GM12874 (cell line): ENCODE data around the gene ROBO1.

Experiments used
- CTCF ChIP-seq: IDR thresholded peaks from 2 replicates; pipeline ENCODE4 v1.5.1; 2011; ENCODE audit warnings: low read depth, mild to moderate bottlenecking, control low read depth, low read length, moderate library complexity; ENCODE audit not compliant: insufficient read depth

ROBO1 gene

GRCh38 chr3:78867409-78868372 lies 900.1 kb downstream of the ROBO1 start:
- TF ChIP-seq CTCF: no peak

GRCh38 chr3:78863306-78864203 lies 904.2 kb downstream of the ROBO1 start:
- no peak for TF ChIP-seq CTCF

- TF ChIP-seq CTCF: no peak
These were observed 906.6 kb downstream of the ROBO1 start for GRCh38 chr3:78861156-78861555.

- TF ChIP-seq CTCF: no peak
These were observed 907.2 kb downstream of the ROBO1 start for GRCh38 chr3:78860567-78860966.

GRCh38 chr3:78858910-78859309 lies 908.9 kb downstream of the ROBO1 start:
- TF ChIP-seq CTCF: no peak

- no peak for TF ChIP-seq CTCF
These were observed 909.6 kb downstream of the ROBO1 start for GRCh38 chr3:78858174-78858573.

GRCh38 chr3:78857494-78858111 lies 910.2 kb downstream of the ROBO1 start:
- TF ChIP-seq CTCF: no peak
